Stimulated activated CD8-positive, alpha-beta memory T cell treated with anti-CD3 and anti-CD28 coated beads, Interleukin-15, amount 100 ng/mL, for 1 hour (primary cell): ENCODE results near the gene ZBTB9.

ENCODE experiments used
- DNase-seq: peaks from one replicate; pipeline ENCODE4 v3.0.0-alpha.2; 2020; ENCODE audit warnings: low read depth

The ZBTB9 gene

GRCh38 chr6:33433001-33433543, 21.3 kb upstream of the ZBTB9 start:
- no peak for DNase-seq

- DNase-seq, result no peak
These were observed 20.7 kb upstream of the ZBTB9 start for GRCh38 chr6:33433544-33434191.

- DNase-seq, result no peak
These were observed 19.4 kb upstream of the ZBTB9 start for GRCh38 chr6:33434961-33435360.

- no peak for DNase-seq
These were observed 16.7 kb upstream of the ZBTB9 start for GRCh38 chr6:33437666-33438065.

GRCh38 chr6:33438978-33439594, 15.3 kb upstream of the ZBTB9 start:
- DNase-seq, result no peak

- no peak for DNase-seq
These were observed 14.3 kb upstream of the ZBTB9 start for GRCh38 chr6:33439956-33440648.

GRCh38 chr6:33440649-33441309, 13.6 kb upstream of the ZBTB9 start:
- DNase-seq, result no peak

GRCh38 chr6:33441457-33441856, 12.9 kb upstream of the ZBTB9 start:
- no peak for DNase-seq

- DNase-seq, result no peak
These were observed 12.1 kb upstream of the ZBTB9 start for GRCh38 chr6:33442283-33442682.

- DNase-seq, result no peak
These were observed 11.4 kb upstream of the ZBTB9 start for GRCh38 chr6:33443025-33443424.

GRCh38 chr6:33443619-33444504, 10.5 kb upstream of the ZBTB9 start:
- no peak for DNase-seq

GRCh38 chr6:33445119-33445603, 9.2 kb upstream of the ZBTB9 start:
- DNase-seq, result no peak

GRCh38 chr6:33446356-33446755, 8.0 kb upstream of the ZBTB9 start:
- DNase-seq, result no peak

- DNase-seq, result no peak
These were observed 3.9 kb upstream of the ZBTB9 start for GRCh38 chr6:33450434-33450833.

- no peak for DNase-seq
These were observed 2.8 kb upstream of the ZBTB9 start for GRCh38 chr6:33451606-33452005.

- DNase-seq, result no peak
These were observed 1.9 kb upstream of the ZBTB9 start for GRCh38 chr6:33452496-33452895.

GRCh38 chr6:33453393-33454008, 875 bp upstream of the ZBTB9 start:
- no peak for DNase-seq

GRCh38 chr6:33455051-33455450, 675 bp downstream of the ZBTB9 start:
- no peak for DNase-seq

- DNase-seq, result no peak
These were observed 1.8 kb downstream of the ZBTB9 start for GRCh38 chr6:33456156-33456555.

- no peak for DNase-seq
These were observed 4.3 kb downstream of the ZBTB9 start for GRCh38 chr6:33458676-33459075.

- DNase-seq, result no peak
These were observed 4.8 kb downstream of the ZBTB9 start for GRCh38 chr6:33459226-33459625.
